GM13976 (cell line): ENCODE measurements around the gene FASLG.

Experiments
- DNase-seq: peaks from one replicate; pipeline ENCODE4 v3.0.0; 2012; ENCODE audit warnings: low spot score
- in situ Hi-C: fragments of 300-500 bp; cut with MboI; formaldehyde crosslinking; loops from one replicate; pipeline ENCODE4 v1.12.0; 2022; ENCODE audit warnings: low sequenced_read_pairs, mixed read lengths, inconsistent platforms; ENCODE audit not compliant: unreplicated experiment
- TF ChIP-seq, protein P1 (sequence below): IDR thresholded peaks from 2 replicates; pipeline ENCODE4 v1.5.1; 2012; ENCODE audit warnings: borderline replicate concordance, mild to moderate bottlenecking; ENCODE audit not compliant: insufficient read depth; ENCODE audit errors: extremely low read depth, missing control alignments, control extremely low read depth

Gene FASLG

DNA sequence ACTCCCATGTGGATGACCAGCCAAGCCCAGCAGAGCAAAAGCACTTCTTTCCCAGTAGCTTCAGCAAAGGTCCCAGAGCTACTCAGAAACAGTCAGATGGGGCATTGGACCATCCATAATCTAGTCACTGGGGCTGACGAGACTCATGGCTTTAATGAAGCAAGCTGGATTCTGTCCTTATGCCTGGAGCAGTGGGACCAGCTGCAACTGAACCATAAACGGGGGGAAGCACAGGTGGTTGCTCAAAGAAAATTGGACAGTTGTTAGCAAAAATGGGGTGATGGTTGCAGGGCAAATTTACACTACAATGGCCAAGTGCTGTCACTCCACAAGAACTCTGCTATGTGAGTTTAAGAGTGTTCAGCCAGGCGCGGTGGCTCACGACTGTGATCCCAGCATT is 17.4 kb upstream of the FASLG start:
- TF ChIP-seq, protein P1, sequence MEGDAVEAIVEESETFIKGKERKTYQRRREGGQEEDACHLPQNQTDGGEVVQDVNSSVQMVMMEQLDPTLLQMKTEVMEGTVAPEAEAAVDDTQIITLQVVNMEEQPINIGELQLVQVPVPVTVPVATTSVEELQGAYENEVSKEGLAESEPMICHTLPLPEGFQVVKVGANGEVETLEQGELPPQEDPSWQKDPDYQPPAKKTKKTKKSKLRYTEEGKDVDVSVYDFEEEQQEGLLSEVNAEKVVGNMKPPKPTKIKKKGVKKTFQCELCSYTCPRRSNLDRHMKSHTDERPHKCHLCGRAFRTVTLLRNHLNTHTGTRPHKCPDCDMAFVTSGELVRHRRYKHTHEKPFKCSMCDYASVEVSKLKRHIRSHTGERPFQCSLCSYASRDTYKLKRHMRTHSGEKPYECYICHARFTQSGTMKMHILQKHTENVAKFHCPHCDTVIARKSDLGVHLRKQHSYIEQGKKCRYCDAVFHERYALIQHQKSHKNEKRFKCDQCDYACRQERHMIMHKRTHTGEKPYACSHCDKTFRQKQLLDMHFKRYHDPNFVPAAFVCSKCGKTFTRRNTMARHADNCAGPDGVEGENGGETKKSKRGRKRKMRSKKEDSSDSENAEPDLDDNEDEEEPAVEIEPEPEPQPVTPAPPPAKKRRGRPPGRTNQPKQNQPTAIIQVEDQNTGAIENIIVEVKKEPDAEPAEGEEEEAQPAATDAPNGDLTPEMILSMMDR, result no peak
- no peak for DNase-seq
- in situ Hi-C loops, result no loop called here

DNA sequence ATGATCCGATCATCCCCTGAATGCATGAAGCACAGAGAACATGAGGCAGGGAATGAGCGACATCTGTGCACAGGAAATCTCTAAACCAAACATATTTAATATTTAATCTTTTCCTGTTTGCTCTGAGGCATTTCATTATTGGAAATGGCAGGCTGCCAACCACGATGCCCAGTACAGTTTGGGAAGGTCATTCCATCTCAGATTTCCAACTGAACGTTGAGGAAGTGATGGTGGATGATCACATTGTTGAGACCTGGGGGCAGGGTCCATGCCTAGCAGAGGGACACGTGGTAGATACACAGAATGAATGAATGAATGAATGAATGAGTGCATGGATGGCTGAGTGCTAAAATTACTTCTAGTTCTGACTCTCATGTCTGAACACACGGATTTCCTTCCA is 15.9 kb upstream of the FASLG start:
- in situ Hi-C loops, result no loop called here
- TF ChIP-seq, protein P1, result no peak
- no peak for DNase-seq

DNA sequence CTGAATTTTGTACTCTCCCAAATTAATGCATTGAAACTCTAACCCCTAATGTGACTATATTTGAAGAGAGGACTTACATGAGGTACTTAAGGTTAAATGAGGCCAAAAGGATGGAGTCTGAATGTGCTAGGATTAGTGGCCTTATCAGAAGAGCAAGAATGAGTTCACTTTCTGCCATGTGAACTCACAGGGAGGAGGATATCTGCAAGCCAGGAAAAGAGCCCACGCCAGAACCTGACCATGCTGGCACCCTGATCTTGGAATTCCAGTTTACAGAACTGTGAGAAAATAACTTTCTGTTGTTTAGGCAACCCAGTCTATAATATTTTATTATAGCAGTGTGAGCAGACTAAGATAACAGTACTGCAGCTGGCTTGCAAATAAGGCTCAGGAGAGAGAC is 12.2 kb upstream of the FASLG start:
- DNase-seq, result no peak
- TF ChIP-seq, protein P1, result no peak
- in situ Hi-C loops, result no loop called here

DNA sequence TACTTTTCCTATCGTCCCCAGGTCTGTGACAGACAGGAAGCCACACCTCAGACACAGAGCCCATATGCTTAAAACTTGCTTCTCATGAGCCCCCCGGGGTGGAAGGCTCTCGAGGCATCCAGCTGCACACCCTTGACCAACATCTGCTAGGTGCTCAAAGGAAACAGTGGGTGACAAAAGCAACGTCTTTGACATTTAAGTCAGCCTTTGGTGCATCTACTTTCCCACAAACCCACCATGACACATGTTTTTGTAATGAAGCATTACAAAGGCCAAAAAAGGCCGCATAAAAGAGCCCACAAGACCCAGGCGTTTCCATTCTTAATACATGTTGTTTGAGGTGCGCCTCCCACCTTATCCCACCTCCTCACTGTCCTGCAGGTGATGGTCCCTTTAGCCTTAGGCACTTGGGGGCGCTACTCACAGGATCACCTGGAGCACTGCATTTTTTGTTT is 11.8 kb upstream of the FASLG start:
- in situ Hi-C loops, result no loop called here
- DNase-seq, result no peak
- TF ChIP-seq, protein P1, result no peak

DNA sequence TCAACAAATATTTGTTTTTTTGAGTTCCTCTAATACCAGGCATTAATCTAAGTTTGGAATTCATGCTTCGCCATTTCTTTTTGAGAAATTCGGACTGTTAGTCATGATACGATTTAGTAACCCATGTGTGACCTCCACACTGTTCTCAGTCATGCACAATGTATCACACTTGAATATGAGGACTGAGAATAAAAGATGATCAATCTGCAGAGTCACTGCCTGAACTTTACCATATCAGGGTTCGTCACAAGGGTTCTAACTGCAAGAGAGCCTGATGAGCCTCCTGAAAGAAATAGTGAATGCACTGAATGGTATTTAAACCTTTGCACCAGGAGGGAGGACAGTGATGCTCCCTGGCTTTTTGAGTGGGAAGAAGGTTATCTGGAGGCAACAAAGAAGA is 10.9 kb upstream of the FASLG start:
- in situ Hi-C loops, result no loop called here
- no peak for DNase-seq
- TF ChIP-seq, protein P1, result no peak

DNA sequence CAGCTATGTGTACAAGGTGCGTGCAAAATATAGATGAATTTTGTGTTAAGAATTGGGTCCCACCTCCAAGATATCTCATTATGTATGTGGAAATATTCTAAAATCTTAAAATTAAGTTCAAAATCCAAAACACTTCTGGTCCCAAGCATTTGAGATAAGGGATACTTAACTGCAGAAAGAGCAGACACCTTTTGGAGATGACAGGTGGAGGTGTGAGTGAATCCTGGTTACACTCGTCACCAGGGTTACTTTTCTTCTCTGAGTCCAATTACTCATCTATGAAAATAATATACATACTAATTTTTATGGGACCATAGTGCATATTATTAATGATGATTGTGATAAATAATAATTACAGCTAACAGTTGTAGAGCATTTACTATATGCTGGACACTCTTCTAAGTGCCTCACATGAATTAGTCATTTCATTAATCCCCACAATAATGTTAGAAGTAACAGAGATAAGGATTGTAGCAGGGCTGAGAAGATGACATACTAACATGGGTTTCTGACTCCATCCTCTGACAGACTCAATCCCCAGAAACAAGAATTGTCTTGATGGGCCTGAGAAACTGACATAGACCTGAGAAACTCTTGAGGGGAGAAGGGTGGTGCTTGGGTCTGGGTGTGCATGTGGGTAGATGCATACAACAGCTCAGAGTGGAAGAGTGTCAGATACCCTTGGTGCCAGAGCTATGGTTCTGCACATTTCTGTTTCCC is 8.3 kb upstream of the FASLG start:
- in situ Hi-C loops, result no loop called here
- DNase-seq, result no peak
- TF ChIP-seq, protein P1, result no peak
